HEK293 (cell line): ENCODE measurements around the gene NIBAN1.

ENCODE experiments used
- CTCF ChIA-PET: fragments of 350-600 bp; formaldehyde crosslinking; extraction: SDS; loops from one replicate; lab custom pipeline; 2021; ENCODE audit warnings: antibody characterized with exemption; lab: Yijun Ruan, JAX
- POLR2A ChIA-PET: fragments of 300-600 bp; formaldehyde crosslinking; extraction: SDS; loops from one replicate; lab custom pipeline; 2020; ENCODE audit warnings: antibody characterized with exemption, inconsistent platforms; lab: Yijun Ruan, JAX
- H3K27ac ChIP-seq: fragments of 200-500 bp; sonication (Bioruptor generic); 2 replicates; pipeline ENCODE4 v1.5.1; 2014; ENCODE audit warnings: low read depth, low read length, control low read depth, inconsistent platforms; ENCODE audit errors: extremely low read depth
- H3K36me3 ChIP-seq, 2 experiments: fragments of 200-500 bp in 1 of 2; sonication (Bioruptor generic) in 1 of 2; 1 replicate in 1 of 2; 2 replicates in 1 of 2; pipeline ENCODE4 v1.5.1; 2014 to 2017; ENCODE audit warnings: inconsistent platforms in 2 of 2, low read length in 2 of 2; ENCODE audit not compliant: control insufficient read depth in 2 of 2, insufficient read depth in 1 of 2
- H3K4me1 ChIP-seq: fragments of 200-500 bp; sonication (Bioruptor generic); 2 replicates; pipeline ENCODE4 v1.5.1; 2014; ENCODE audit warnings: mild to moderate bottlenecking, low read length, inconsistent platforms; ENCODE audit not compliant: control insufficient read depth, insufficient read depth
- H3K4me3 ChIP-seq: 2 replicates; pipeline ENCODE4 v1.5.1; 2011; ENCODE audit warnings: low read depth, mild to moderate bottlenecking, control low read depth, low read length, moderate library complexity
- H3K9me3 ChIP-seq: fragments of 200-500 bp; sonication (Bioruptor generic); 2 replicates; pipeline ENCODE4 v1.5.1; 2014; ENCODE audit warnings: low read depth, low read length, inconsistent platforms; ENCODE audit not compliant: control insufficient read depth, insufficient read depth
- GLI2 ChIP-seq: fragments of 450-650 bp; formaldehyde crosslinking; IDR thresholded peaks from 2 replicates; pipeline ENCODE4; 2017; ENCODE audit warnings: missing biosample characterization, missing genetic modification characterization, low read depth, borderline replicate concordance
- PRDM4 ChIP-seq: fragments of 450-650 bp; formaldehyde crosslinking; IDR thresholded peaks from 2 replicates; pipeline ENCODE4 v1.5.1; 2017; ENCODE audit warnings: missing biosample characterization, missing genetic modification characterization
- SCRT2 ChIP-seq: fragments of 450-650 bp; formaldehyde crosslinking; IDR thresholded peaks from 2 replicates; pipeline ENCODE4 v1.5.1; 2016; ENCODE audit warnings: missing biosample characterization, missing genetic modification characterization
- WT1 ChIP-seq: fragments of 450-650 bp; formaldehyde crosslinking; IDR thresholded peaks from 2 replicates; pipeline ENCODE4 v1.5.1; 2016; ENCODE audit warnings: missing biosample characterization, missing genetic modification characterization
- ZBTB21 ChIP-seq: fragments of 450-650 bp; formaldehyde crosslinking; IDR thresholded peaks from 2 replicates; pipeline ENCODE4 v1.5.1; 2017; ENCODE audit warnings: missing biosample characterization, missing genetic modification characterization
- ZBTB6 ChIP-seq: fragments of 450-650 bp; formaldehyde crosslinking; IDR thresholded peaks from 2 replicates; pipeline ENCODE4 v1.5.1; 2017; ENCODE audit warnings: missing biosample characterization, missing genetic modification characterization
- ZEB2 ChIP-seq: fragments of 450-650 bp; formaldehyde crosslinking; IDR thresholded peaks from 2 replicates; pipeline ENCODE4 v1.5.1; 2016; ENCODE audit warnings: missing biosample characterization, missing genetic modification characterization
- ZFP41 ChIP-seq: fragments of 450-650 bp; formaldehyde crosslinking; IDR thresholded peaks from 2 replicates; pipeline ENCODE4 v1.5.1; 2016; ENCODE audit warnings: missing biosample characterization, missing genetic modification characterization, borderline replicate concordance
- ZNF138 ChIP-seq: fragments of 450-650 bp; formaldehyde crosslinking; IDR thresholded peaks from 2 replicates; pipeline ENCODE4 v1.5.1; 2016; ENCODE audit warnings: missing biosample characterization, missing genetic modification characterization, borderline replicate concordance
- ZNF175 ChIP-seq: fragments of 450-650 bp; formaldehyde crosslinking; IDR thresholded peaks from 2 replicates; pipeline ENCODE4 v1.5.1; 2016; ENCODE audit warnings: missing biosample characterization, missing genetic modification characterization
- ZNF19 ChIP-seq: fragments of 450-650 bp; formaldehyde crosslinking; IDR thresholded peaks from 2 replicates; pipeline ENCODE4; 2016; ENCODE audit warnings: missing biosample characterization, missing genetic modification characterization, low read depth
- ZNF2 ChIP-seq: fragments of 450-650 bp; formaldehyde crosslinking; IDR thresholded peaks from 2 replicates; pipeline ENCODE4 v1.5.1; 2016; ENCODE audit warnings: missing biosample characterization, missing genetic modification characterization
- ZNF211 ChIP-seq: fragments of 450-650 bp; formaldehyde crosslinking; IDR thresholded peaks from 2 replicates; pipeline ENCODE4 v1.5.1; 2016; ENCODE audit warnings: low read depth, missing biosample characterization, missing genetic modification characterization
- ZNF362 ChIP-seq: fragments of 450-650 bp; formaldehyde crosslinking; IDR thresholded peaks from 2 replicates; pipeline ENCODE4 v1.5.1; 2016; ENCODE audit warnings: missing biosample characterization, missing genetic modification characterization
- ZNF488 ChIP-seq: fragments of 450-650 bp; formaldehyde crosslinking; IDR thresholded peaks from 2 replicates; pipeline ENCODE4 v1.5.1; 2016; ENCODE audit warnings: missing biosample characterization, missing genetic modification characterization
- ZNF555 ChIP-seq: fragments of 450-650 bp; formaldehyde crosslinking; conservative IDR thresholded peaks from 2 replicates; pipeline ENCODE4 v1.5.1; 2017; ENCODE audit warnings: missing biosample characterization, mild to moderate bottlenecking, missing genetic modification characterization, inconsistent platforms
- ZNF610 ChIP-seq: fragments of 450-650 bp; formaldehyde crosslinking; IDR thresholded peaks from 2 replicates; pipeline ENCODE4 v1.5.1; 2016; ENCODE audit warnings: missing biosample characterization, missing genetic modification characterization, borderline replicate concordance
- ZNF623 ChIP-seq: fragments of 450-650 bp; formaldehyde crosslinking; IDR thresholded peaks from 2 replicates; pipeline ENCODE4 v1.5.1; 2016; ENCODE audit warnings: missing biosample characterization, missing genetic modification characterization
- ZNF692 ChIP-seq: fragments of 450-650 bp; formaldehyde crosslinking; IDR thresholded peaks from 2 replicates; pipeline ENCODE4 v1.5.1; 2016; ENCODE audit warnings: missing biosample characterization, missing genetic modification characterization
- ZNF76 ChIP-seq: fragments of 450-650 bp; formaldehyde crosslinking; IDR thresholded peaks from 2 replicates; pipeline ENCODE4; 2016; ENCODE audit warnings: low read depth, missing biosample characterization, missing genetic modification characterization, borderline replicate concordance
- ZNF837 ChIP-seq: fragments of 450-650 bp; formaldehyde crosslinking; IDR thresholded peaks from 2 replicates; pipeline ENCODE4 v1.5.1; 2016; ENCODE audit warnings: missing biosample characterization, missing genetic modification characterization

The NIBAN1 gene

GRCh38 chr1:184965439-184965838 is 8.9 kb downstream of the NIBAN1 start:
- Histone ChIP-seq H3K36me3 (no peaks in the 10 kb centered on the region), H3K4me3 (no peak overlapping the region), H3K4me1 (no peaks in the 10 kb centered on the region), H3K9me3 (no peaks in the 10 kb centered on the region), H3K27ac (no peak overlapping the region)
- ChIA-PET CTCF (interaction anchor here (1.0 kb wide), 1 partner anchor 160 kb away, joined by 3 read pairs; no protein-coding TSS in a partner anchor), POLR2A (interaction anchor here (1.2 kb wide), 1 partner anchor 9 kb away, joined by 4 read pairs; the partner anchor contains the start of gene NIBAN1)
- TF ChIP-seq ZNF692 (tag by site-specific recombination), result no peak
- TF ChIP-seq ZNF175 (tag by site-specific recombination), result no peak
- TF ChIP-seq ZFP41 (tag by site-specific recombination), result no peak

- no peak overlapping the region for H3K27ac ChIP-seq
- no peak overlapping the region for H3K4me3 ChIP-seq
- no peak for TF ChIP-seq ZNF138 (tag by site-specific recombination)
- TF ChIP-seq PRDM4 (tag by site-specific recombination), result no peak
- no peak for TF ChIP-seq ZNF211 (tag by site-specific recombination)
- no peak for TF ChIP-seq ZBTB21 (tag by site-specific recombination)
- TF ChIP-seq ZNF610, result no peak
- TF ChIP-seq ZEB2, result no peak
- no peak for TF ChIP-seq WT1
- no peak for TF ChIP-seq ZNF2 (tag by site-specific recombination)
- no peak for TF ChIP-seq ZNF837 (tag by site-specific recombination)
- no peak for TF ChIP-seq ZNF362 (tag by site-specific recombination)
- TF ChIP-seq ZNF19, result no peak
- TF ChIP-seq ZNF623 (tag by site-specific recombination), result no peak
- no peak for TF ChIP-seq GLI2 (tag by site-specific recombination)
- TF ChIP-seq ZNF555 (tag by site-specific recombination), result no peak
- TF ChIP-seq ZNF488 (tag by site-specific recombination), result no peak
- TF ChIP-seq SCRT2, result no peak
- TF ChIP-seq ZNF76 (tag by site-specific recombination), result no peak
- no peak for TF ChIP-seq ZBTB6 (tag by site-specific recombination)
- H3K9me3 ChIP-seq, result no peaks in the 10 kb centered on the region
- POLR2A ChIA-PET, result no interaction called here
- CTCF ChIA-PET, result interaction anchor here (0.6 kb wide), 1 partner anchor 154 kb away, joined by 3 read pairs; no protein-coding TSS in a partner anchor
- no peaks in the 10 kb centered on the region for H3K36me3 ChIP-seq
- H3K4me1 ChIP-seq, result no peaks in the 10 kb centered on the region
Observed at GRCh38 chr1:184959626-184960025, 14.7 kb downstream of the NIBAN1 start.
